NOMO-1 treated with dmso at 0.1 percent for 144 hours (cell line): ENCODE results near the gene GCNT2.
A peak's percentile ranks its signal among the peaks of the same experiment; 100 is the strongest.
"Not testable (repeated sequence)": the region's sequence is repeated elsewhere in the genome, so short reads cannot be mapped to it uniquely, and the experiment has no call there.

Experiments used
- DNase-seq: peaks from one replicate; lab custom pipeline; 2025; ENCODE audit not compliant: unreplicated experiment; lab: John Stamatoyannopoulos, UW

GCNT2 gene

GRCh38 chr6:10578723-10579122 is 57.6 kb downstream of the GCNT2 start:
- DNase-seq: no peak

- DNase-seq: no peak
Observed at GRCh38 chr6:10579803-10580202, 58.7 kb downstream of the GCNT2 start.

GRCh38 chr6:10580570-10580969 is 59.4 kb downstream of the GCNT2 start:
- no peak for DNase-seq

GRCh38 chr6:10581402-10581801 is 60.3 kb downstream of the GCNT2 start:
- DNase-seq: not testable (repeated sequence)

GRCh38 chr6:10582774-10583508 is 61.8 kb downstream of the GCNT2 start:
- no peak for DNase-seq

- no peak for DNase-seq
Observed at GRCh38 chr6:10583509-10583901, 62.4 kb downstream of the GCNT2 start.

- DNase-seq: no peak
Observed at GRCh38 chr6:10584607-10585006, 63.5 kb downstream of the GCNT2 start.

- DNase-seq: no peak
Observed at GRCh38 chr6:10585209-10585845, 64.2 kb downstream of the GCNT2 start.

GRCh38 chr6:10586302-10586701 is 65.2 kb downstream of the GCNT2 start:
- DNase-seq: no peak

- DNase-seq: no peak
Observed at GRCh38 chr6:10587656-10588406, 66.7 kb downstream of the GCNT2 start.

- no peak for DNase-seq
Observed at GRCh38 chr6:10588562-10589428, 67.6 kb downstream of the GCNT2 start.

GRCh38 chr6:10589429-10589727 is 68.2 kb downstream of the GCNT2 start:
- no peak for DNase-seq

- no peak for DNase-seq
Observed at GRCh38 chr6:10589983-10590382, 68.8 kb downstream of the GCNT2 start.

GRCh38 chr6:10591422-10592160 is 70.4 kb downstream of the GCNT2 start:
- DNase-seq: no peak

GRCh38 chr6:10595731-10596664 is 74.8 kb downstream of the GCNT2 start:
- peak; percentile 66 for DNase-seq

GRCh38 chr6:10597499-10598001 is 76.4 kb downstream of the GCNT2 start:
- no peak for DNase-seq

- peak; percentile 72 for DNase-seq
Observed at GRCh38 chr6:10598084-10598960, 77.2 kb downstream of the GCNT2 start.

GRCh38 chr6:10599046-10599445 is 77.9 kb downstream of the GCNT2 start:
- DNase-seq: no peak
